Esophagus squamous epithelium (tissue), 5 donors: ENCODE data around the gene ANKUB1. TPM values are rescaled to one million over a fixed set of nuclear protein-coding genes. Genes with fewer than 3 reads are reported as not detected.

ENCODE experiments used
- DNase-seq: peaks from one replicate; lab custom pipeline; 2025; lab: John Stamatoyannopoulos, UW
- H3K27ac ChIP-seq, 4 donors: fragments of 200-600 bp; sonication (generic); one replicate each; pipeline ENCODE4 v1.5.1; 2016 to 2019; ENCODE audit warnings: mild to moderate bottlenecking in 1 of 4
- H3K27me3 ChIP-seq, 4 donors: fragments of 200-600 bp; sonication (generic); 1 replicate in 3 of 4; 2 replicates in 1 of 4; pipeline versions ENCODE4 v1.5.1 to v1.6.0; 2017 to 2021; ENCODE audit warnings: antibody characterized with exemption in 1 of 4
- H3K36me3 ChIP-seq, 3 donors: fragments of 200-600 bp; sonication (generic); one replicate each; pipeline ENCODE4 v1.5.1; 2016 to 2019
- H3K4me1 ChIP-seq, 3 donors: fragments of 200-600 bp; sonication (generic); one replicate each; pipeline ENCODE4 v1.5.1; 2017 to 2019
- H3K4me3 ChIP-seq, 4 donors: fragments of 200-600 bp; sonication (generic); 1 replicate in 3 of 4; 2 replicates in 1 of 4; pipeline ENCODE4 v1.5.1; 2016 to 2019; ENCODE audit warnings: mild to moderate bottlenecking in 2 of 4, moderate library complexity in 1 of 4
- H3K9me3 ChIP-seq, 3 donors: fragments of 200-600 bp; sonication (generic); one replicate each; pipeline ENCODE4 v1.5.1; 2016 to 2019
- POLR2A ChIP-seq, 4 donors: fragments of 450-650 bp; IDR thresholded peaks; one replicate each; pipeline ENCODE4 v1.6.1; 2017; ENCODE audit warnings: antibody characterized with exemption in 4 of 4, mild to moderate bottlenecking in 4 of 4, moderate library complexity in 3 of 4
- WGBS, 2 donors: methylation state at CpG; one replicate each; pipeline ENCODE4 v1.1.5; 2018; 5-methylcytosine and 5-hydroxymethylcytosine counted together
- intact Hi-C: fragments of 100-400 bp; cut with DNase I; formaldehyde crosslinking; loops from one replicate; pipeline ENCODE4 v1.15.0; 2022
- total RNA-seq, 4 donors: library from RNA; depleted of rRNA; stranded (reverse); fragments of >200 nt; gene quantifications; one replicate each; pipeline ENCODE4 v1.1.0, GENCODE V29; 2016
- TF ChIP-seq, protein P1 (sequence below), 6 experiments: fragments of 450-650 bp in 4 of 6; fragments of 200-600 bp in 2 of 6; sonication (generic) in 2 of 6; IDR thresholded peaks; one replicate each; pipeline ENCODE4 v1.5.1; 2016 to 2019; ENCODE audit warnings: antibody characterized with exemption in 6 of 6, mild to moderate bottlenecking in 4 of 6, moderate library complexity in 4 of 6
- donor health status: DM: yes; HTN: yes; CAD: no.

ANKUB1 gene
- total RNA-seq, 4 donors from 2014 or later: not detected

DNA sequence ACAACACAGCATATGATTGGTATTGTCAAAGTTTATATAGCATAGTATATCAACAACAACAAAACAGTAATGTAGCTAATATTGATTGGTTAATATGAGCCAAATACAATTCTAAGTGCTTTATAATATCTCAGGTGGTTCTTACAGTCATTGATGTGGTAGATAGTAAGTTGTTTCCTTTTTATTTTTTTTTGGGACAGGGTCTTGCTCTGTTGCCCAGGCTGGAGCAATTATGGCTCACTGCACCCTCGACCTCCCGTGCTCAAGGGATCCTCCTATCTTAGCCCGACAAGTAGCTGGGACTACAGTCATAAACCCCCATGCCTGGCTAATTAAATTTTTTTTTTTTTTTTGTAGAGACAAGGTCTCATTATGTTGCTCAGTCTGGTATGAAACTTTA lies 23.4 kb upstream of the ANKUB1 start:
- 83 to 100% methylated on average over 3 of the region's 3 CpGs for WGBS, 2 donors
- Histone ChIP-seq H3K4me3 (no peak overlapping the region), H3K9me3 (no peaks in the 10 kb centered on the region), H3K36me3 (no peaks in the 10 kb centered on the region), H3K27ac (peak overlapping the region in 2 of 4 donors; percentile 40 to 42), H3K4me1 (peaks cover 17 to 72% (median 28%) of the 10 kb centered on the region in 3 donors), H3K27me3 (no peaks in the 10 kb centered on the region)
- TF ChIP-seq, protein P1, sequence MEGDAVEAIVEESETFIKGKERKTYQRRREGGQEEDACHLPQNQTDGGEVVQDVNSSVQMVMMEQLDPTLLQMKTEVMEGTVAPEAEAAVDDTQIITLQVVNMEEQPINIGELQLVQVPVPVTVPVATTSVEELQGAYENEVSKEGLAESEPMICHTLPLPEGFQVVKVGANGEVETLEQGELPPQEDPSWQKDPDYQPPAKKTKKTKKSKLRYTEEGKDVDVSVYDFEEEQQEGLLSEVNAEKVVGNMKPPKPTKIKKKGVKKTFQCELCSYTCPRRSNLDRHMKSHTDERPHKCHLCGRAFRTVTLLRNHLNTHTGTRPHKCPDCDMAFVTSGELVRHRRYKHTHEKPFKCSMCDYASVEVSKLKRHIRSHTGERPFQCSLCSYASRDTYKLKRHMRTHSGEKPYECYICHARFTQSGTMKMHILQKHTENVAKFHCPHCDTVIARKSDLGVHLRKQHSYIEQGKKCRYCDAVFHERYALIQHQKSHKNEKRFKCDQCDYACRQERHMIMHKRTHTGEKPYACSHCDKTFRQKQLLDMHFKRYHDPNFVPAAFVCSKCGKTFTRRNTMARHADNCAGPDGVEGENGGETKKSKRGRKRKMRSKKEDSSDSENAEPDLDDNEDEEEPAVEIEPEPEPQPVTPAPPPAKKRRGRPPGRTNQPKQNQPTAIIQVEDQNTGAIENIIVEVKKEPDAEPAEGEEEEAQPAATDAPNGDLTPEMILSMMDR (IDR thresholded peaks at IDR 0.05): no peak
- TF ChIP-seq POLR2A (IDR thresholded peaks at IDR 0.05): no peak
- no peak for DNase-seq
- intact Hi-C loops: no loop called here

DNA sequence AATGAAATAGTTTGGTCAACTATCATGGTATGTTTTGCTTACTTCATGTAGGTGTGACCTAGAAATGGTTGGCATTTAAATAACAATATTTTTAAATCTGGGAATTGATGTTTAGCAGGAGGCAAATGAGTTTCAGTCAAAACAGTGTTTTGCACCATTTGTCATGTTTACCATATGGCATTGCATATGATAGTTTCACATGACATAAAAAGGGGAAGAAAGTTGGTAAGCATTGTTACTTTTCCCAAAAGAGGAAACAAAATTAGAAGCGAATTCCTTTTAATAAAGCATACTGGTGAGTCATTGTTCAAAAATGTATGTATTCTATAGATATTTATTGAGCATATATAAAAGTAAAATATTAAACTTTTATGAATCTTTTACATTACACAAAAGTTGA lies 23.0 kb upstream of the ANKUB1 start:
- no peaks in the 10 kb centered on the region for H3K9me3 ChIP-seq
- intact Hi-C loops: no loop called here
- H3K36me3 ChIP-seq: no peaks in the 10 kb centered on the region
- DNase-seq: no peak
- peak overlapping the region in 2 of 4 donors; percentile 78 to 79 for H3K4me3 ChIP-seq
- no peak for TF ChIP-seq POLR2A (IDR thresholded peaks at IDR 0.05)
- TF ChIP-seq, protein P1 (IDR thresholded peaks at IDR 0.05): no peak
- peaks cover 17 to 75% (median 28%) of the 10 kb centered on the region in 3 donors for H3K4me1 ChIP-seq
- no peaks in the 10 kb centered on the region for H3K27me3 ChIP-seq
- 26 to 41% methylated on average over 1 of the region's 1 CpG for WGBS, 2 donors
- H3K27ac ChIP-seq: peak overlapping the region in 3 of 4 donors; percentile 40 to 94 (median 41)

DNA sequence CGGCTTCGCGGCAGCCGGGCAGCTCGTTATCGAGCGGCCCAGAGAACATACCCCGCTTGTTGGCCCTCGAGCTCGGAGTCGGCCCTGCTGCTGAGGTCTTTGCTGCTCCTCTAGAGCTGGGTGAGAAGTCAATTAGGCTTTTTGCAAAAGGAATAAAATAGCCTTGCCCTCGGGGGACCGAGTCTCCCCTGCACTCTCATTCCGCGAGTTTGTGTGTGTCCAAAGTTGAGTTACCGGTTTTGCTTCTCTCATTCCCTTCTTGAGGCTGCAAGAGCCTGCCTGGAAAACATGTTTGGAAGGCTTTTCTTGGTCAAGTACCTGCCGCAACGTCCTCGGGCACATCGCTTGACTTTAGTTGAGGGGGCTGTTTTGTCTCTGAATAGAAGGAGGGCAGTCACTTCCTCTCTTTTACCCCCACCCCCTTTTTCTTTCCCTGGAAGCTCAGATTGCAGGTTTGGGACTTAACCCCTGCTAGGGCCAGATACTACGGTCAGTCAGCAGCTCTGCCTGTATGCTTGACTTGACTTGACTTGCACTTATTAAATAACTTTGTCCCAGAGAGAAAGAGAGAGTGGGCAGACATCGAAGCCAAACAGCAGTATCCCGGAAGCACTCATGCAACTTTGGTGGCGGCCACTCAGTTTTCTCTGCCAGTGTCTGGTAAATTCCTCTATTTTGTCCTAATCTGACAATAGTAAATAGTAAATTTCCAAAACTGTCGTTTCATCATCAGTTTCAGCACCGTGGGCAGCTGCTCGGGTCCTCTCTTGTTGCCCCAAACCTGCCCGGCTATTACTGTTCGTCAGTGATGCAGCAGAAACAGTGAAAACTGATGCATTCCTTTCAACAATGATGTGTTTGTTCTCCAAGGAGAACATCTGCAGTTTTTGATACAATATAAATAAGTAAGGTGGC lies 21.3 kb upstream of the ANKUB1 start:
- TF ChIP-seq, protein P1 (IDR thresholded peaks at IDR 0.05): no peak
- no peak for TF ChIP-seq POLR2A (IDR thresholded peaks at IDR 0.05)
- H3K27me3 ChIP-seq: no peaks in the 10 kb centered on the region
- no peaks in the 10 kb centered on the region for H3K36me3 ChIP-seq
- DNase-seq: no peak
- 0 to 1% methylated on average over 14 to 18 of the region's 29 CpGs for WGBS, 2 donors
- H3K4me3 ChIP-seq: peak overlapping the region; percentile 68 to 94 (median 78)
- intact Hi-C loops: no loop called here
- H3K4me1 ChIP-seq: peaks cover 17 to 68% (median 28%) of the 10 kb centered on the region in 3 donors
- H3K9me3 ChIP-seq: no peaks in the 10 kb centered on the region
- peak overlapping the region; percentile 94 to 100 (median 99) for H3K27ac ChIP-seq

DNA sequence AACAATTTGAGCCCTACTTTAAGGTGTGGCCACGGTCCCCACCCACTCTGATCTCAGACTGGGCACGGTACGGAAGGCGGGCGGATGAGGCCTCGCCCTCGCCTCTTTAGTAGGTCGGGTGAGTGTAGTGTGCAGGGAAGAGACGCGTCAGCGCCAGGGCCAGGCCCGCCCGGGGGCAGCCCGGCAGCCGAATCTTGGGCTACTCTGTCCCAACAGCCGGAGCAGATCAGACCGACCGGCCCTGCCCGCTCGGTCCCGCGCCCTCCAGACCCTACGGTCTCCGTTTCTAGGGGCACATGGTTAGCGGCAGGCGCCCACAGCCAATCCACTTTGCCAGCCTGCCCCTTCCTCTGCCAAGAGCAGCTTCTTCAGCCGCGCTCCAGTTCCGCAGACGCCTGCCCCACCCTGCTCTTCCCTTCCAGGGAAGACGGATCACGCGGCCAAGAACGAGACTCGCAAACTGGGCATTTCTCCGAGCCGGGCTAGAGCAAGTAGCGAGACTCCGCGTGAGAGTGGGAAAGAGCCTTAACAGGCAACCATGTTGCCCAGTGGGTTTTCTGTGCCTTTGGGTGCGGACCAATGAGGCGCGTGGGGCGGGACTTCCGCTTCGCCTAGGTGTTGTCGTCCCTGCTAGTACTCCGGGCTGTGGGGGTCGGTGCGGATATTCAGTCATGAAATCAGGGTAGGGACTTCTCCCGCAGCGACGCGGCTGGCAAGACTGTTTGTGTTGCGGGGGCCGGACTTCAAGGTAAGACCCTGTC lies 20.4 kb upstream of the ANKUB1 start, which contains the start of gene RNF13:
Gene RNF13, plus strand, starts transcription at position 610 of the 761 bp plus-strand sequence. CDS start 32,812 bp downstream, outside the sequence.
- 0% methylated on average over 1 to 8 of the region's 56 CpGs for whole genome bisulfite sequencing, 2 donors
- TF ChIP-seq, protein P1 (IDR thresholded peaks at IDR 0.05): peak in 1 of 6 experiments; percentile 6
- TF ChIP-seq POLR2A (IDR thresholded peaks at IDR 0.05): peak in 3 of 4 donors; percentile 66 to 84 (median 79)

More for the DNA sequence above, 20.4 kb upstream of the ANKUB1 start, which contains the start of gene RNF13:
- intact Hi-C loops: no loop called here
- peaks cover 17 to 71% (median 28%) of the 10 kb centered on the region in 3 donors for H3K4me1 ChIP-seq
- no peaks in the 10 kb centered on the region for H3K27me3 ChIP-seq
- peak; percentile 84 for DNase-seq
- H3K4me3 ChIP-seq: peak within 1 kb of the TSS; percentile 68 to 94 (median 78)
- no peaks in the 10 kb centered on the region for H3K9me3 ChIP-seq
- peak within 1 kb of the TSS; percentile 94 to 100 (median 99) for H3K27ac ChIP-seq
- H3K36me3 ChIP-seq: no peaks in the 10 kb centered on the region
